Measurements from ENCODE around the gene NTNG1.
"Not testable (repeated sequence)": the region's sequence is repeated elsewhere in the genome, so short reads cannot be mapped to it uniquely, and the experiment has no call there.

The NTNG1 gene

GRCh38 chr1:107198561-107198960 lies 57.7 kb downstream of the NTNG1 start:
- no peak for DNase-seq (ENCODE audit: low spot score)

- DNase-seq (ENCODE audit: low spot score), result no peak
These were observed 59.8 kb downstream of the NTNG1 start for GRCh38 chr1:107200631-107201030.

GRCh38 chr1:107202007-107202406 lies 61.2 kb downstream of the NTNG1 start:
- no peak for DNase-seq (ENCODE audit: low spot score)

GRCh38 chr1:107213225-107213624 lies 72.4 kb downstream of the NTNG1 start:
- DNase-seq (ENCODE audit: low spot score), result no peak

- DNase-seq (ENCODE audit: low spot score), result no peak
These were observed 79.2 kb downstream of the NTNG1 start for GRCh38 chr1:107220036-107220435.

GRCh38 chr1:107225706-107226105 lies 84.9 kb downstream of the NTNG1 start:
- no peak for DNase-seq (ENCODE audit: low spot score)

GRCh38 chr1:107228704-107229371 lies 88.0 kb downstream of the NTNG1 start:
- no peak for DNase-seq (ENCODE audit: low spot score)

- no peak for DNase-seq (ENCODE audit: low spot score)
These were observed 88.9 kb downstream of the NTNG1 start for GRCh38 chr1:107229711-107230110.

- no peak for DNase-seq (ENCODE audit: low spot score)
These were observed 89.3 kb downstream of the NTNG1 start for GRCh38 chr1:107230121-107230520.

- DNase-seq (ENCODE audit: low spot score), result no peak
These were observed 90.5 kb downstream of the NTNG1 start for GRCh38 chr1:107231291-107231690.

GRCh38 chr1:107232426-107232825 lies 91.6 kb downstream of the NTNG1 start:
- DNase-seq (ENCODE audit: low spot score), result no peak

- not testable (repeated sequence) for DNase-seq (ENCODE audit: low spot score)
These were observed 95.9 kb downstream of the NTNG1 start for GRCh38 chr1:107236760-107237159.

- DNase-seq (ENCODE audit: low spot score), result no peak
These were observed 102.6 kb downstream of the NTNG1 start for GRCh38 chr1:107243461-107243860.

GRCh38 chr1:107244709-107245500 lies 104.1 kb downstream of the NTNG1 start:
- no peak for DNase-seq (ENCODE audit: low spot score)

- DNase-seq (ENCODE audit: low spot score), result no peak
These were observed 106.0 kb downstream of the NTNG1 start for GRCh38 chr1:107246775-107247345.

GRCh38 chr1:107247679-107248078 lies 106.8 kb downstream of the NTNG1 start:
- no peak for DNase-seq (ENCODE audit: low spot score)

- no peak for DNase-seq (ENCODE audit: low spot score)
These were observed 109.3 kb downstream of the NTNG1 start for GRCh38 chr1:107250169-107250568.

- DNase-seq (ENCODE audit: low spot score), result no peak
These were observed 110.2 kb downstream of the NTNG1 start for GRCh38 chr1:107251083-107251482.

- no peak for DNase-seq (ENCODE audit: low spot score)
These were observed 111.0 kb downstream of the NTNG1 start for GRCh38 chr1:107251839-107252238.

- DNase-seq (ENCODE audit: low spot score), result no peak
These were observed 111.4 kb downstream of the NTNG1 start for GRCh38 chr1:107252271-107252670.

- no peak for DNase-seq (ENCODE audit: low spot score)
These were observed 113.5 kb downstream of the NTNG1 start for GRCh38 chr1:107254306-107254705.

- no peak for DNase-seq (ENCODE audit: low spot score)
These were observed 114.6 kb downstream of the NTNG1 start for GRCh38 chr1:107255469-107255868.
